ENCODE data around the gene SBDS.

Gene SBDS

DNA sequence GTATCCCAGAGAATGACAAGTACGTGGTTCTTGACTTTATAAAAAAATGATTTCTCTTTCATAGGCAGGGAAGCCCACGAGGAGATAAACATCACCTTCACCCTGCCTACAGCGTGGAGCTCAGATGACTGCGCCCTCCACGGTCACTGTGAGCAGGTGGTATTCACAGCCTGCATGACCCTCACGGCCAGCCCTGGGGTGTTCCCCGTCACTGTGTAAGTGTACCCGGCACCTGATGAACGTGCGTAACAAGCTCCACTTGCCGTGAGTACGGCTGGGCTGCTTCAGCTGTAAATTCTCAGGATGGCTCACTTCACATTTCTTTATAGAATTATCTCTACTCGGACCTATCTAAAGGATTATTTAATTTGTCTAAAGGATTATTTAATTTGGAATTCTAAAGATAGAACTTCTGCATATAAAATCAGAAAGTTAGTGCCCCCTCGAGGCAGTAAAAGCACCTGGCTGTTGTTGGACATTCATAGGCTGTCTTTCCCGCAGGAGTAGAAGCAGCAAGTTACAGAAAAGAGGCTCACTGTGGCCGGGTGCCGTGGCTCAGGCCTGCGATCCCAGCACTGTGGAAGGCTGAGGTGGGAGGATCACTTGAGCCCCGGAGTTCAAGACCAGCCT lies 46.8 kb downstream of the SBDS start:
- H3K27me3 ChIP-seq (ENCODE audit: control insufficient read depth, low read length): no peaks in the 10 kb centered on the region
- no peaks in the 10 kb centered on the region for H3K9me2 ChIP-seq (replicated peaks; ENCODE audit: control insufficient read depth, low read length)
- H4K20me1 ChIP-seq (ENCODE audit: control insufficient read depth, insufficient read depth, low read depth, low read length): 0 out of 2 replicates have a peak, but pooled peaks cover 9% of the 10 kb centered on the region
- peaks cover 28% of the 10 kb centered on the region for H3K4me1 ChIP-seq (ENCODE audit: control insufficient read depth, low read length)
- H3K4me2 ChIP-seq (ENCODE audit: low read length): no peak overlapping the region
- H3K79me2 ChIP-seq (ENCODE audit: control insufficient read depth, low read length): peaks cover 17% of the 10 kb centered on the region
- H3K9me3 ChIP-seq (ENCODE audit: control insufficient read depth, insufficient read depth, low read length): no peaks in the 10 kb centered on the region
- peaks cover 86% of the 10 kb centered on the region for H3K36me3 ChIP-seq (ENCODE audit: control insufficient read depth, low read length)
- no peak overlapping the region for H3K27ac ChIP-seq (ENCODE audit: low read depth, low read length)
- H3F3A ChIP-seq (ENCODE audit: control insufficient read depth, insufficient read depth): no peaks in the 10 kb centered on the region
- H3K4me3 ChIP-seq (ENCODE audit: low read length): no peak overlapping the region
- TF ChIP-seq, protein P1, sequence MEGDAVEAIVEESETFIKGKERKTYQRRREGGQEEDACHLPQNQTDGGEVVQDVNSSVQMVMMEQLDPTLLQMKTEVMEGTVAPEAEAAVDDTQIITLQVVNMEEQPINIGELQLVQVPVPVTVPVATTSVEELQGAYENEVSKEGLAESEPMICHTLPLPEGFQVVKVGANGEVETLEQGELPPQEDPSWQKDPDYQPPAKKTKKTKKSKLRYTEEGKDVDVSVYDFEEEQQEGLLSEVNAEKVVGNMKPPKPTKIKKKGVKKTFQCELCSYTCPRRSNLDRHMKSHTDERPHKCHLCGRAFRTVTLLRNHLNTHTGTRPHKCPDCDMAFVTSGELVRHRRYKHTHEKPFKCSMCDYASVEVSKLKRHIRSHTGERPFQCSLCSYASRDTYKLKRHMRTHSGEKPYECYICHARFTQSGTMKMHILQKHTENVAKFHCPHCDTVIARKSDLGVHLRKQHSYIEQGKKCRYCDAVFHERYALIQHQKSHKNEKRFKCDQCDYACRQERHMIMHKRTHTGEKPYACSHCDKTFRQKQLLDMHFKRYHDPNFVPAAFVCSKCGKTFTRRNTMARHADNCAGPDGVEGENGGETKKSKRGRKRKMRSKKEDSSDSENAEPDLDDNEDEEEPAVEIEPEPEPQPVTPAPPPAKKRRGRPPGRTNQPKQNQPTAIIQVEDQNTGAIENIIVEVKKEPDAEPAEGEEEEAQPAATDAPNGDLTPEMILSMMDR (IDR thresholded peaks at IDR 0.05; ENCODE audit: low read depth, low read length, poor library complexity, severe bottlenecking): no peak
- no peak for TF ChIP-seq EZH2phosphoT487 (IDR thresholded peaks at IDR 0.05; ENCODE audit: borderline replicate concordance, low read length)

DNA sequence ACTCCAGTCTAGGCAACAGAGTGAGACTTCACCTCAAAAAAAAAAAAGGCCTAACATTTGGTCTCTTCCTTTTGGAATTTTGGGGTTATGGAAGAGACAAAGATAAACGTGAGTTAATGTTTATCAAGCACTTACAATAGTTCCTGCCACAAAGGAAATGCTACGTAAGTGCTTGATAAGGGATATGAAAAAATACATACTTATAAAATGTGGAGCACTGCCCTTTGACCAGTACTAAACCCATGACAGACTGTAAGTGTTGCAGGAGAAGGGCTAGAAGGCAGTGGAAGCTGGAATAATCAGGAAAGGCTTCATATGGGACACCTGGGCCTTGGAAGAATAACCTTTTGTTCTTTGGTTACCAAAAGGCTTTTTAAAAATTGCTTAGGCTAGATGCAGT lies 48.8 kb downstream of the SBDS start:
- Histone ChIP-seq H4K20me1 (ENCODE audit: control insufficient read depth, insufficient read depth, low read depth, low read length) (0 out of 2 replicates have a peak, but pooled peaks cover 6% of the 10 kb centered on the region), H3K4me3 (ENCODE audit: low read length) (no peak overlapping the region), H3K4me2 (ENCODE audit: low read length) (no peak overlapping the region), H3K36me3 (ENCODE audit: control insufficient read depth, low read length) (peaks cover 84% of the 10 kb centered on the region), H3K4me1 (ENCODE audit: control insufficient read depth, low read length) (peaks cover 8% of the 10 kb centered on the region), H3K79me2 (ENCODE audit: control insufficient read depth, low read length) (peaks cover 31% of the 10 kb centered on the region), H3K9me3 (ENCODE audit: control insufficient read depth, insufficient read depth, low read length) (no peaks in the 10 kb centered on the region), H3K27ac (ENCODE audit: low read depth, low read length) (no peak overlapping the region), H3F3A (ENCODE audit: control insufficient read depth, insufficient read depth) (no peaks in the 10 kb centered on the region), H3K27me3 (ENCODE audit: control insufficient read depth, low read length) (no peaks in the 10 kb centered on the region), H3K9me2 (replicated peaks; ENCODE audit: control insufficient read depth, low read length) (no peaks in the 10 kb centered on the region)
- TF ChIP-seq EZH2phosphoT487 (IDR thresholded peaks at IDR 0.05; ENCODE audit: borderline replicate concordance, low read length): no peak
- TF ChIP-seq, protein P1 (IDR thresholded peaks at IDR 0.05; ENCODE audit: low read depth, low read length, poor library complexity, severe bottlenecking): no peak

DNA sequence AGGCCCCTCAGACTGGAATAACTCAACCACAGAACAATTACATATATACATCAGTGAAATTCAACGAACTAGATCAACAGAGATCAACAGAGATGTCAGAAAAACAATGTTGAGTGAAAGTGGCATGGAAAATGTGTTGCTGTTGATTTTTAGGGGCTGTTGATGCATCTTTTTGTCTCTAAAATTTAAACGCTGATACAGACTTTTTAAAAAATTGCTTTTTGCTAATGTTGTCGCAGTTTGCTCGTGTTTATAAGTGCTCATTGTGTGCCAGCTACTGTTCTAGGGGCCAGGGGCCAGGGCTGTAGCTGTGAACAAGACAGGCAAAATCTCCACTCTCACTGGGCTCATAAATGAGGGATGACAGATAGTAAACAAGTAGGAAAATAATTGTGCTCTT lies 56.1 kb downstream of the SBDS start:
- no peaks in the 10 kb centered on the region for H3K27me3 ChIP-seq (ENCODE audit: control insufficient read depth, low read length)
- H3K4me1 ChIP-seq (ENCODE audit: control insufficient read depth, low read length): peaks cover 14% of the 10 kb centered on the region
- H3F3A ChIP-seq (ENCODE audit: control insufficient read depth, insufficient read depth): no peaks in the 10 kb centered on the region
- H3K9me3 ChIP-seq (ENCODE audit: control insufficient read depth, insufficient read depth, low read length): no peaks in the 10 kb centered on the region
- TF ChIP-seq, protein P1 (IDR thresholded peaks at IDR 0.05; ENCODE audit: low read depth, low read length, poor library complexity, severe bottlenecking): no peak
- TF ChIP-seq EZH2phosphoT487 (IDR thresholded peaks at IDR 0.05; ENCODE audit: borderline replicate concordance, low read length): no peak
- H4K20me1 ChIP-seq (ENCODE audit: control insufficient read depth, insufficient read depth, low read depth, low read length): peaks cover 4% of the 10 kb centered on the region; the same call in 1 of the 2 replicates
- no peak overlapping the region for H3K27ac ChIP-seq (ENCODE audit: low read depth, low read length)
- no peaks in the 10 kb centered on the region for H3K9me2 ChIP-seq (replicated peaks; ENCODE audit: control insufficient read depth, low read length)
- no peak overlapping the region for H3K4me2 ChIP-seq (ENCODE audit: low read length)
- H3K79me2 ChIP-seq (ENCODE audit: control insufficient read depth, low read length): peaks cover 86% of the 10 kb centered on the region
- H3K4me3 ChIP-seq (ENCODE audit: low read length): no peak overlapping the region
- H3K36me3 ChIP-seq (ENCODE audit: control insufficient read depth, low read length): peaks cover 65% of the 10 kb centered on the region
